Activated naive CD4-positive, alpha-beta T cell treated with anti-CD3 and anti-CD28 coated beads for 36 hours (primary cell): ENCODE measurements around the gene DRAM2. TPM values are rescaled to one million over a fixed set of nuclear protein-coding genes. Genes with fewer than 3 reads are reported as not detected.

Experiments used
- CTCF ChIA-PET: fragments of 350-600 bp; sonication (Branson Sonifier 250); formaldehyde crosslinking; loops from one replicate; lab custom pipeline; 2021; ENCODE audit warnings: antibody characterized with exemption; lab: Charles Lee
- DNase-seq: peaks from one replicate; pipeline ENCODE4 v3.0.0-alpha.2; 2020
- H3K27ac Mint-ChIP-seq: one replicate; pipeline ENCODE4 v1.8.0; 2021; ENCODE audit warnings: mild to moderate bottlenecking, mixed read lengths
- H3K27me3 Mint-ChIP-seq: one replicate; pipeline ENCODE4 v1.8.0; 2021; ENCODE audit warnings: low read depth, mixed read lengths
- H3K36me3 Mint-ChIP-seq: one replicate; pipeline ENCODE4 v1.8.0; 2021; ENCODE audit warnings: low read depth, mixed read lengths
- H3K4me1 Mint-ChIP-seq: one replicate; pipeline ENCODE4 v1.8.0; 2021; ENCODE audit warnings: low read depth, mixed read lengths
- H3K4me3 Mint-ChIP-seq: one replicate; pipeline ENCODE4 v1.8.0; 2021; ENCODE audit warnings: mild to moderate bottlenecking, moderate library complexity, mixed read lengths
- H3K9me3 Mint-ChIP-seq: one replicate; pipeline ENCODE4 v1.8.0; 2021; ENCODE audit warnings: mixed read lengths
- intact Hi-C: fragments of 100-400 bp; cut with micrococcal nuclease; formaldehyde crosslinking; loops from one replicate; pipeline ENCODE4 v1.15.1; 2023
- total RNA-seq, 2 experiments: library from RNA; stranded (reverse); gene quantifications; one replicate each; pipeline ENCODE4 v1.2.3, GENCODE V29; 2021

Gene DRAM2
- total RNA-seq, 2 experiments from 2014 or later, result 27.7 to 31.1 TPM

GRCh38 chr1:111140680-111140967, 731 bp upstream of the DRAM2 start:
- intact Hi-C loops, result loop anchor here (1.0 to 5.0 kb wide), 7 partner anchors 58 to 617 kb away; partner anchors contain the start of genes ATP5PB, DDX20 and WDR77
- CTCF ChIA-PET, result interaction anchor here (0.8 to 1.4 kb wide), 2 partner anchors 74 to 110 kb away, joined by 3 read pairs; no protein-coding TSS in a partner anchor
- peak overlapping the region; percentile 94 for H3K4me3 Mint-ChIP-seq
- no peak overlapping the region for H3K27ac Mint-ChIP-seq
- no peaks in the 10 kb centered on the region for H3K27me3 Mint-ChIP-seq
- no peaks in the 10 kb centered on the region for H3K9me3 Mint-ChIP-seq
- H3K4me1 Mint-ChIP-seq, result peaks cover 50% of the 10 kb centered on the region
- DNase-seq, result no peak
- H3K36me3 Mint-ChIP-seq, result peaks cover 10% of the 10 kb centered on the region

GRCh38 chr1:111139324-111139955, 453 bp downstream of the DRAM2 start:
- DNase-seq, result peak; percentile 59
- Mint-ChIP-seq H3K27ac (peak overlapping the region; percentile 91), H3K4me1 (peaks cover 52% of the 10 kb centered on the region), H3K36me3 (peaks cover 16% of the 10 kb centered on the region), H3K27me3 (no peaks in the 10 kb centered on the region), H3K4me3 (peak overlapping the region; percentile 94), H3K9me3 (no peaks in the 10 kb centered on the region)
- CTCF ChIA-PET, result interaction anchor here (0.8 to 1.5 kb wide), 6 partner anchors 36 to 109 kb away, joined by 3 to 7 read pairs (median 3); no protein-coding TSS in a partner anchor
- intact Hi-C loops, result loop anchor here (2.0 to 5.0 kb wide), 2 partner anchors 83 to 177 kb away; partner anchors contain the start of gene LRIF1

GRCh38 chr1:111133866-111134265, 6.0 kb downstream of the DRAM2 start:
- CTCF ChIA-PET, result interaction anchor here (0.6 kb wide), 1 partner anchor 103 kb away, joined by 4 read pairs; no protein-coding TSS in a partner anchor
- Mint-ChIP-seq H3K27me3 (no peaks in the 10 kb centered on the region), H3K4me3 (no peak overlapping the region), H3K4me1 (peaks cover 41% of the 10 kb centered on the region), H3K9me3 (no peaks in the 10 kb centered on the region), H3K27ac (no peak overlapping the region), H3K36me3 (peaks cover 24% of the 10 kb centered on the region)
- intact Hi-C loops, result no loop called here
- no peak for DNase-seq

- H3K36me3 Mint-ChIP-seq, result peaks cover 26% of the 10 kb centered on the region
- no peaks in the 10 kb centered on the region for H3K9me3 Mint-ChIP-seq
- H3K4me1 Mint-ChIP-seq, result peaks cover 40% of the 10 kb centered on the region
- no peak for DNase-seq
- no peaks in the 10 kb centered on the region for H3K27me3 Mint-ChIP-seq
- no peak overlapping the region for H3K27ac Mint-ChIP-seq
- CTCF ChIA-PET, result no interaction called here
- intact Hi-C loops, result no loop called here
- H3K4me3 Mint-ChIP-seq, result no peak overlapping the region
These were observed 8.2 kb downstream of the DRAM2 start for GRCh38 chr1:111131693-111132092.

- no peaks in the 10 kb centered on the region for H3K27me3 Mint-ChIP-seq
- no peak overlapping the region for H3K27ac Mint-ChIP-seq
- no peak for DNase-seq
- no peaks in the 10 kb centered on the region for H3K9me3 Mint-ChIP-seq
- H3K4me1 Mint-ChIP-seq, result peaks cover 32% of the 10 kb centered on the region
- intact Hi-C loops, result no loop called here
- H3K36me3 Mint-ChIP-seq, result peaks cover 21% of the 10 kb centered on the region
- H3K4me3 Mint-ChIP-seq, result no peak overlapping the region
- CTCF ChIA-PET, result no interaction called here
These were observed 10.5 kb downstream of the DRAM2 start for GRCh38 chr1:111129376-111129775.

- Mint-ChIP-seq H3K4me1 (peaks cover 29% of the 10 kb centered on the region), H3K4me3 (no peak overlapping the region), H3K27me3 (no peaks in the 10 kb centered on the region), H3K27ac (no peak overlapping the region), H3K9me3 (no peaks in the 10 kb centered on the region), H3K36me3 (peaks cover 23% of the 10 kb centered on the region)
- CTCF ChIA-PET, result no interaction called here
- no peak for DNase-seq
- intact Hi-C loops, result no loop called here
These were observed 11.8 kb downstream of the DRAM2 start for GRCh38 chr1:111127923-111128643.

GRCh38 chr1:111126354-111126753, 13.5 kb downstream of the DRAM2 start:
- no peaks in the 10 kb centered on the region for H3K9me3 Mint-ChIP-seq
- intact Hi-C loops, result no loop called here
- CTCF ChIA-PET, result no interaction called here
- H3K4me3 Mint-ChIP-seq, result no peak overlapping the region
- DNase-seq, result no peak
- H3K4me1 Mint-ChIP-seq, result peaks cover 21% of the 10 kb centered on the region
- peaks cover 19% of the 10 kb centered on the region for H3K36me3 Mint-ChIP-seq
- no peaks in the 10 kb centered on the region for H3K27me3 Mint-ChIP-seq
- H3K27ac Mint-ChIP-seq, result no peak overlapping the region

GRCh38 chr1:111116496-111116895, 23.4 kb downstream of the DRAM2 start:
- Mint-ChIP-seq H3K9me3 (no peaks in the 10 kb centered on the region), H3K4me3 (no peak overlapping the region), H3K27ac (no peak overlapping the region), H3K4me1 (no peaks in the 10 kb centered on the region), H3K36me3 (peaks cover 11% of the 10 kb centered on the region), H3K27me3 (no peaks in the 10 kb centered on the region)
- intact Hi-C loops, result no loop called here
- DNase-seq, result no peak
- CTCF ChIA-PET, result no interaction called here

GRCh38 chr1:111110197-111110899, 29.5 kb downstream of the DRAM2 start:
- CTCF ChIA-PET, result no interaction called here
- DNase-seq, result no peak
- no peak overlapping the region for H3K27ac Mint-ChIP-seq
- H3K4me1 Mint-ChIP-seq, result no peaks in the 10 kb centered on the region
- peaks cover 6% of the 10 kb centered on the region for H3K9me3 Mint-ChIP-seq
- H3K4me3 Mint-ChIP-seq, result no peak overlapping the region
- H3K27me3 Mint-ChIP-seq, result no peaks in the 10 kb centered on the region
- intact Hi-C loops, result no loop called here
- peaks cover 6% of the 10 kb centered on the region for H3K36me3 Mint-ChIP-seq

- Mint-ChIP-seq H3K27me3 (no peaks in the 10 kb centered on the region), H3K27ac (no peak overlapping the region), H3K36me3 (peaks cover 5% of the 10 kb centered on the region), H3K4me1 (no peaks in the 10 kb centered on the region), H3K9me3 (peaks cover 24% of the 10 kb centered on the region), H3K4me3 (no peak overlapping the region)
- DNase-seq, result no peak
- CTCF ChIA-PET, result interaction anchor here (1.2 kb wide), 1 partner anchor 74 kb away, joined by 4 read pairs; no protein-coding TSS in a partner anchor
- intact Hi-C loops, result no loop called here
These were observed 34.9 kb downstream of the DRAM2 start for GRCh38 chr1:111104981-111105380.

- no peaks in the 10 kb centered on the region for H3K27me3 Mint-ChIP-seq
- CTCF ChIA-PET, result no interaction called here
- no peak overlapping the region for H3K27ac Mint-ChIP-seq
These were observed 37.8 kb downstream of the DRAM2 start for GRCh38 chr1:111101854-111102642.

GRCh38 chr1:111099289-111099688, 40.6 kb downstream of the DRAM2 start:
- CTCF ChIA-PET, result no interaction called here
- no peaks in the 10 kb centered on the region for H3K27me3 Mint-ChIP-seq
- no peaks in the 10 kb centered on the region for H3K4me1 Mint-ChIP-seq
- H3K4me3 Mint-ChIP-seq, result no peak overlapping the region
- peaks cover 38% of the 10 kb centered on the region for H3K9me3 Mint-ChIP-seq
- intact Hi-C loops, result no loop called here
- H3K36me3 Mint-ChIP-seq, result peaks cover 1% of the 10 kb centered on the region
- no peak overlapping the region for H3K27ac Mint-ChIP-seq
- DNase-seq, result no peak

More at GRCh38 chr1:111101854-111102642, 37.8 kb downstream of the DRAM2 start:
- Mint-ChIP-seq H3K4me1 (no peaks in the 10 kb centered on the region), H3K9me3 (peaks cover 31% of the 10 kb centered on the region), H3K4me3 (no peak overlapping the region), H3K36me3 (peaks cover 1% of the 10 kb centered on the region)
- intact Hi-C loops, result no loop called here
- DNase-seq, result no peak
